Astrocyte of the cerebellum (primary cell): ENCODE results near the gene SNAP91.

ENCODE experiments used
- DNase-seq: peaks from one replicate; pipeline ENCODE4 v3.0.0-alpha.2; 2011; ENCODE audit warnings: low read depth
- H3K4me3 ChIP-seq: 2 replicates; pipeline ENCODE4 v1.5.1; 2011; ENCODE audit warnings: mild to moderate bottlenecking, low read depth, low read length, moderate library complexity
- CTCF ChIP-seq: IDR thresholded peaks from 2 replicates; pipeline ENCODE4 v1.5.1; 2012; ENCODE audit warnings: low read length, low read depth, moderate library complexity, mild to moderate bottlenecking; ENCODE audit errors: missing control alignments
- in situ Hi-C: cut with HindIII; loops from 2 replicates; pipeline ENCODE4 v1.10.0; 2017; ENCODE audit warnings: low sequenced_read_pairs

Gene SNAP91

GRCh38 chr6:83702749-83703148 lies 6.2 kb downstream of the SNAP91 start:
- no peak for TF ChIP-seq CTCF
- in situ Hi-C loops: no loop called here
- no peak overlapping the region for H3K4me3 ChIP-seq
- no peak for DNase-seq

- no peak for TF ChIP-seq CTCF
- H3K4me3 ChIP-seq: no peak overlapping the region
- DNase-seq: no peak
- in situ Hi-C loops: no loop called here
Observed at GRCh38 chr6:83702077-83702476, 6.8 kb downstream of the SNAP91 start.

- in situ Hi-C loops: no loop called here
- peak; percentile 5 for DNase-seq
- TF ChIP-seq CTCF: no peak
- no peak overlapping the region for H3K4me3 ChIP-seq
Observed at GRCh38 chr6:83696674-83697073, 12.2 kb downstream of the SNAP91 start.

GRCh38 chr6:83685481-83685880 lies 23.4 kb downstream of the SNAP91 start:
- in situ Hi-C loops: no loop called here
- no peak overlapping the region for H3K4me3 ChIP-seq
- TF ChIP-seq CTCF: no peak
- no peak for DNase-seq

- in situ Hi-C loops: no loop called here
- no peak overlapping the region for H3K4me3 ChIP-seq
- no peak for DNase-seq
- TF ChIP-seq CTCF: no peak
Observed at GRCh38 chr6:83677791-83678190, 31.1 kb downstream of the SNAP91 start.

- TF ChIP-seq CTCF: no peak
- in situ Hi-C loops: no loop called here
- no peak overlapping the region for H3K4me3 ChIP-seq
- no peak for DNase-seq
Observed at GRCh38 chr6:83637953-83638352, 70.9 kb downstream of the SNAP91 start.

- no peak overlapping the region for H3K4me3 ChIP-seq
- TF ChIP-seq CTCF: no peak
- in situ Hi-C loops: no loop called here
- DNase-seq: no peak
Observed at GRCh38 chr6:83636800-83637199, 72.1 kb downstream of the SNAP91 start.
